ENCODE measurements around the gene SNTB2.
A peak's percentile ranks its signal among the peaks of the same experiment; 100 is the strongest.

Gene SNTB2

GRCh38 chr16:69330286-69331109 lies 143.5 kb downstream of the SNTB2 start, which contains the start of gene PDF:
PDF (minus strand) TSS chr16:69330588; CDS start chr16:69330570, 18 bp downstream.
- peak within 1 kb of the TSS; percentile 86 for H3K4me3 ChIP-seq (replicated peaks; ENCODE audit: low read depth, low read length)
- DNase-seq (ENCODE audit: extremely low read depth, low read depth) = peak; percentile 68
- TF ChIP-seq CTCF (IDR thresholded peaks at IDR 0.05; ENCODE audit: low read depth, low read length, missing control alignments) = no peak

GRCh38 chr16:69334696-69335095 lies 147.7 kb downstream of the SNTB2 start:
- no peak overlapping the region for H3K4me3 ChIP-seq (replicated peaks; ENCODE audit: low read depth, low read length)
- no peak for TF ChIP-seq CTCF (IDR thresholded peaks at IDR 0.05; ENCODE audit: low read depth, low read length, missing control alignments)
- no peak for DNase-seq (ENCODE audit: extremely low read depth, low read depth)

- H3K4me3 ChIP-seq (replicated peaks; ENCODE audit: low read depth, low read length) = peak overlapping the region; percentile 99
- no peak for TF ChIP-seq CTCF (IDR thresholded peaks at IDR 0.05; ENCODE audit: low read depth, low read length, missing control alignments)
Observed at GRCh38 chr16:69338557-69339288, 151.8 kb downstream of the SNTB2 start.

GRCh38 chr16:69339289-69340094 lies 152.5 kb downstream of the SNTB2 start, which contains the start of the genes COG8 and NIP7:
COG8 (minus strand) TSS chr16:69339564; CDS start chr16:69339552, 12 bp downstream.
NIP7 (plus strand) TSS chr16:69339772; CDS start chr16:69339830, 58 bp downstream.
- peak; percentile 97 for DNase-seq (ENCODE audit: extremely low read depth, low read depth)
- peak within 1 kb of the TSS; percentile 99 for H3K4me3 ChIP-seq (replicated peaks; ENCODE audit: low read depth, low read length)
- TF ChIP-seq CTCF (IDR thresholded peaks at IDR 0.05; ENCODE audit: low read depth, low read length, missing control alignments) = peak; percentile 71

More at GRCh38 chr16:69338557-69339288, 151.8 kb downstream of the SNTB2 start:
- DNase-seq (ENCODE audit: extremely low read depth, low read depth) = no peak

GRCh38 chr16:69340095-69340644 lies 153.2 kb downstream of the SNTB2 start:
- DNase-seq (ENCODE audit: extremely low read depth, low read depth) = no peak
- TF ChIP-seq CTCF (IDR thresholded peaks at IDR 0.05; ENCODE audit: low read depth, low read length, missing control alignments) = no peak
- peak overlapping the region; percentile 99 for H3K4me3 ChIP-seq (replicated peaks; ENCODE audit: low read depth, low read length)

- TF ChIP-seq CTCF (IDR thresholded peaks at IDR 0.05; ENCODE audit: low read depth, low read length, missing control alignments) = no peak
- H3K4me3 ChIP-seq (replicated peaks; ENCODE audit: low read depth, low read length) = no peak overlapping the region
- no peak for DNase-seq (ENCODE audit: extremely low read depth, low read depth)
Observed at GRCh38 chr16:69344171-69344570, 157.2 kb downstream of the SNTB2 start.

Data from HFF-Myc (cell line).